WTC11 (cell line): Measurements from ENCODE around the gene ABHD18. TPM values are rescaled to one million over a fixed set of nuclear protein-coding genes. Genes with fewer than 3 reads are reported as not detected.
"Not testable (repeated sequence)": the region's sequence is repeated elsewhere in the genome, so short reads cannot be mapped to it uniquely, and the experiment has no call there.

ENCODE experiments used
- ATAC-seq: fragments of 200-7000 bp; cut with Tn5 transposase; 2 replicates; pipeline ENCODE4 v1.10.0; 2021; ENCODE audit warnings: mild to moderate bottlenecking, moderate library complexity
- CTCF ChIA-PET: fragments of 300-600 bp; sonication (Branson Sonifier 250); formaldehyde crosslinking; loops from one replicate; lab custom pipeline; 2021; ENCODE audit warnings: antibody characterized with exemption; lab: Charles Lee
- POLR2A ChIA-PET: fragments of 350-600 bp; sonication (Branson Sonifier 250); formaldehyde crosslinking; loops from one replicate; lab custom pipeline; 2021; ENCODE audit warnings: antibody characterized with exemption; lab: Charles Lee
- DNase-seq: peaks from one replicate; pipeline ENCODE4 v3.0.0; 2021; ENCODE audit warnings: low spot score
- H3K27ac Mint-ChIP-seq: 2 replicates; pipeline ENCODE4 v1.8.0; 2021; ENCODE audit warnings: mixed read lengths
- H3K27me3 Mint-ChIP-seq: 2 replicates; pipeline ENCODE4 v1.8.0; 2021; ENCODE audit warnings: low read depth, mild to moderate bottlenecking, moderate library complexity, mixed read lengths
- H3K36me3 Mint-ChIP-seq: 2 replicates; pipeline ENCODE4 v1.8.0; 2021; ENCODE audit warnings: mixed read lengths
- H3K4me1 Mint-ChIP-seq: 2 replicates; pipeline ENCODE4 v1.8.0; 2022; ENCODE audit warnings: mixed read lengths
- H3K4me3 Mint-ChIP-seq: 2 replicates; pipeline ENCODE4 v1.8.0; 2021; ENCODE audit warnings: mild to moderate bottlenecking, moderate library complexity, mixed read lengths
- H3K9me3 Mint-ChIP-seq: 2 replicates; pipeline ENCODE4 v1.8.0; 2021; ENCODE audit warnings: mixed read lengths
- FOXP1 ChIP-seq: sonication (generic); formaldehyde crosslinking; IDR thresholded peaks from 2 replicates; pipeline ENCODE4 v1.8.0; 2022; ENCODE audit warnings: missing genetic modification reagents, mild to moderate bottlenecking, moderate library complexity, borderline replicate concordance
- NR3C1 ChIP-seq: sonication (generic); formaldehyde crosslinking; conservative IDR thresholded peaks from 2 replicates; pipeline ENCODE4 v1.8.1; 2023; ENCODE audit warnings: low read depth, mild to moderate bottlenecking, missing genetic modification reagents
- SMAD3 ChIP-seq: sonication (generic); formaldehyde crosslinking; IDR thresholded peaks from 2 replicates; pipeline ENCODE4 v1.8.0; 2022; ENCODE audit warnings: missing genetic modification reagents, mild to moderate bottlenecking, borderline replicate concordance
- ZNF317 ChIP-seq: sonication (generic); formaldehyde crosslinking; IDR thresholded peaks from 2 replicates; pipeline ENCODE4 v1.8.1; 2023; ENCODE audit warnings: low read depth, mild to moderate bottlenecking, moderate library complexity, missing genetic modification reagents, borderline replicate concordance
- total RNA-seq: library from RNA; stranded (reverse); gene quantifications from 3 replicates; pipeline ENCODE4 v1.2.3, GENCODE V29; 2021
- TF ChIP-seq, protein P1 (sequence below): sonication (generic); formaldehyde crosslinking; IDR thresholded peaks from 2 replicates; pipeline ENCODE4 v1.8.0; 2022; ENCODE audit warnings: mild to moderate bottlenecking, missing genetic modification reagents
- TF ChIP-seq, protein P2 (sequence below): sonication (generic); formaldehyde crosslinking; IDR thresholded peaks from 2 replicates; pipeline ENCODE4 v1.8.0; 2022; ENCODE audit warnings: missing genetic modification reagents
- TF ChIP-seq, protein P3 (sequence below): sonication (generic); formaldehyde crosslinking; IDR thresholded peaks from 2 replicates; pipeline ENCODE4 v1.8.1; 2022; ENCODE audit warnings: low read depth, mild to moderate bottlenecking, moderate library complexity, missing genetic modification reagents, borderline replicate concordance
- TF ChIP-seq, protein P4 (sequence below): fragments of 250-450 bp; sonication (Bioruptor Pico); IDR thresholded peaks from 2 replicates; pipeline ENCODE4 v2.1.2; 2022; ENCODE audit warnings: mild to moderate bottlenecking, moderate library complexity

The ABHD18 gene
- total RNA-seq, 1 experiment from 2014 or later = 15.9 TPM

DNA sequence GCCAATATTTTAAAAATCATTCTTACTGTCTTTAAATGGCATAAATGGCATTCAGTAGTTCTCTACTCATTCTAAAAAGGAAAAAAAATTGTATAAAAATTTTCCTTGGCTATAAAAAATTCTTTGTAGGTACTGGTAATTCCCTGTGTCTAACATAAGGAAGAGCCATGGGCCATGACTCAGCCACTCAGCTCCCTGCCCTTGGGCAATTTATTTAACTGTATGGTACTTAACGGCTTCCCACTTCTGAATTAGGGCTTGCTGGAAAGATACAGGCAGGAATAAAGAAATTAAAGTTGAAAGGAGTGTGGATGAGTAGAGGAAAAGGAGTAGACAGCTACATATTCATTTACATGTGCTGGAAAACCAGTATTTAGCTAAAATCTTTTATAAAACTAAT is 30.6 kb downstream of the ABHD18 start (continued):
- TF ChIP-seq, protein P1, sequence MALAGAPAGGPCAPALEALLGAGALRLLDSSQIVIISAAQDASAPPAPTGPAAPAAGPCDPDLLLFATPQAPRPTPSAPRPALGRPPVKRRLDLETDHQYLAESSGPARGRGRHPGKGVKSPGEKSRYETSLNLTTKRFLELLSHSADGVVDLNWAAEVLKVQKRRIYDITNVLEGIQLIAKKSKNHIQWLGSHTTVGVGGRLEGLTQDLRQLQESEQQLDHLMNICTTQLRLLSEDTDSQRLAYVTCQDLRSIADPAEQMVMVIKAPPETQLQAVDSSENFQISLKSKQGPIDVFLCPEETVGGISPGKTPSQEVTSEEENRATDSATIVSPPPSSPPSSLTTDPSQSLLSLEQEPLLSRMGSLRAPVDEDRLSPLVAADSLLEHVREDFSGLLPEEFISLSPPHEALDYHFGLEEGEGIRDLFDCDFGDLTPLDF = no peak
- TF ChIP-seq, protein P2, sequence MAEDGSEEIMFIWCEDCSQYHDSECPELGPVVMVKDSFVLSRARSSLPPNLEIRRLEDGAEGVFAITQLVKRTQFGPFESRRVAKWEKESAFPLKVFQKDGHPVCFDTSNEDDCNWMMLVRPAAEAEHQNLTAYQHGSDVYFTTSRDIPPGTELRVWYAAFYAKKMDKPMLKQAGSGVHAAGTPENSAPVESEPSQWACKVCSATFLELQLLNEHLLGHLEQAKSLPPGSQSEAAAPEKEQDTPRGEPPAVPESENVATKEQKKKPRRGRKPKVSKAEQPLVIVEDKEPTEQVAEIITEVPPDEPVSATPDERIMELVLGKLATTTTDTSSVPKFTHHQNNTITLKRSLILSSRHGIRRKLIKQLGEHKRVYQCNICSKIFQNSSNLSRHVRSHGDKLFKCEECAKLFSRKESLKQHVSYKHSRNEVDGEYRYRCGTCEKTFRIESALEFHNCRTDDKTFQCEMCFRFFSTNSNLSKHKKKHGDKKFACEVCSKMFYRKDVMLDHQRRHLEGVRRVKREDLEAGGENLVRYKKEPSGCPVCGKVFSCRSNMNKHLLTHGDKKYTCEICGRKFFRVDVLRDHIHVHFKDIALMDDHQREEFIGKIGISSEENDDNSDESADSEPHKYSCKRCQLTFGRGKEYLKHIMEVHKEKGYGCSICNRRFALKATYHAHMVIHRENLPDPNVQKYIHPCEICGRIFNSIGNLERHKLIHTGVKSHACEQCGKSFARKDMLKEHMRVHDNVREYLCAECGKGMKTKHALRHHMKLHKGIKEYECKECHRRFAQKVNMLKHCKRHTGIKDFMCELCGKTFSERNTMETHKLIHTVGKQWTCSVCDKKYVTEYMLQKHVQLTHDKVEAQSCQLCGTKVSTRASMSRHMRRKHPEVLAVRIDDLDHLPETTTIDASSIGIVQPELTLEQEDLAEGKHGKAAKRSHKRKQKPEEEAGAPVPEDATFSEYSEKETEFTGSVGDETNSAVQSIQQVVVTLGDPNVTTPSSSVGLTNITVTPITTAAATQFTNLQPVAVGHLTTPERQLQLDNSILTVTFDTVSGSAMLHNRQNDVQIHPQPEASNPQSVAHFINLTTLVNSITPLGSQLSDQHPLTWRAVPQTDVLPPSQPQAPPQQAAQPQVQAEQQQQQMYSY (CRISPR knock-in tag) = no peak
- TF ChIP-seq, protein P3, sequence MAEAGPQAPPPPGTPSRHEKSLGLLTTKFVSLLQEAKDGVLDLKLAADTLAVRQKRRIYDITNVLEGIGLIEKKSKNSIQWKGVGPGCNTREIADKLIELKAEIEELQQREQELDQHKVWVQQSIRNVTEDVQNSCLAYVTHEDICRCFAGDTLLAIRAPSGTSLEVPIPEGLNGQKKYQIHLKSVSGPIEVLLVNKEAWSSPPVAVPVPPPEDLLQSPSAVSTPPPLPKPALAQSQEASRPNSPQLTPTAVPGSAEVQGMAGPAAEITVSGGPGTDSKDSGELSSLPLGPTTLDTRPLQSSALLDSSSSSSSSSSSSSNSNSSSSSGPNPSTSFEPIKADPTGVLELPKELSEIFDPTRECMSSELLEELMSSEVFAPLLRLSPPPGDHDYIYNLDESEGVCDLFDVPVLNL = no peak
- TF ChIP-seq NR3C1 (CRISPR knock-in tag) = no peak
- TF ChIP-seq ZNF317 = no peak

DNA sequence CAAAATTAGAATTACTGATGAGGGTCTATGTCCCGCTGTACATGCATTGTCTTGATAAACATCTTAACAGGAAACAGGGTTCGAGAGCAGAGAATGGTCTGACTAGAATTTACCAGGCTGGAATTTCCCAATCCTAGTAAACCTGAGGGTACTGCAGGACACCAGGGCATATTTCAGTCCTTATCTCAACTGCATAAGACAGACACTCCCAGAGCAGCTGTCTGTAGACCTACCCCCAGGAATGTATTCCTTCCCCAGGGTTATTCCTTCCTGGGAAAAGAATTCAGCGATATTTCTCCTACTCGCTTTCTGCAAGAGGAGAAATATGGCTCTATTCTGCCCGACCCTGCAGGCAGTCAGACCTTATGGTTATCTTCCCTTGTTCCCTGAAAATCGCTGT is 31.3 kb downstream of the ABHD18 start:
- H3K27me3 Mint-ChIP-seq, ATAC-seq, H3K4me1 Mint-ChIP-seq, H3K27ac Mint-ChIP-seq, CTCF ChIA-PET, POLR2A ChIA-PET, H3K4me3 Mint-ChIP-seq: not testable (repeated sequence)
- DNase-seq = peak; percentile 26
- peaks cover 19% of the 10 kb centered on the region for H3K9me3 Mint-ChIP-seq
- peaks cover 28% of the 10 kb centered on the region for H3K36me3 Mint-ChIP-seq

DNA sequence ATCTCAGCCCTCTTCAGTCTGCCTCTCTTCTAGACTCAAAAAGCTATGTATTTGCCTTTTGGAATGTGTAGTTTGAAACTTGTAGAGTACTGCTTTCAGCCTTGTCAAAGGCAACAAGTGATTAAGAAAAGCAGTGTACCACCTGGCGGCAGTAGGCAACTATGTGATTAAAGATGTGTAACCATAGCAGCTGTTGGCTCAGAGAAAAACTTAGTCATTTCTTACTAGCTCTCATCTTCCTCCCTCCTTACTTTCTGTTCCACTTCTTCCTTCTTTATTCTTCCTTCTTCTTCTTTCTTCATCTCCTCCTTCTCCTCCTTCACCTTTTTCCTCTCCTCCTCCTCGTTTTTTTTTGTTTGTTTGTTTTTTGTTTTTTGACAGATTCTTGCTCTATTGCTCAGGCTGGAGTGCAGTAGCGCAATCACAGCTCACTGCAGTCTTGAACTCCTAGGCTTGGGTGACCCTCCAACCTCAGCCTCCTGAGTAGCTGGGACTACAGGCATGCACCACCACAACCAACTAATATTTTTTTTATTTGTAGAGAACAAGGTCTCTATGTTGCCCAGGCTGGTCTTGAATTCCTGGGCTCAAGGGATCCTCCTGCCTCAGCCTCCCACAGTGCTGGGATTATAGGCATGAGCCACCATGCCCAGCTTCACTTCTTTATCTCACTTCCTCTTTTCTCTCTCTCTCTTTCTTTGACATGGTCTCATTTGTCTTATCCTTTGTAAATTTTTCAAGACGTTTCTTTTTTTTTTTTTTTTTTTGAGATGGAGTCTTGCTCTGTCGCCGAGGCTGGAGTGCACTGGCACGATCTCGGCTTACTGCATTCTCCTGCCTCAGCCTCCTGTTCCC is 32.6 kb downstream of the ABHD18 start:
- H3K9me3 Mint-ChIP-seq = peaks cover 19% of the 10 kb centered on the region

DNA sequence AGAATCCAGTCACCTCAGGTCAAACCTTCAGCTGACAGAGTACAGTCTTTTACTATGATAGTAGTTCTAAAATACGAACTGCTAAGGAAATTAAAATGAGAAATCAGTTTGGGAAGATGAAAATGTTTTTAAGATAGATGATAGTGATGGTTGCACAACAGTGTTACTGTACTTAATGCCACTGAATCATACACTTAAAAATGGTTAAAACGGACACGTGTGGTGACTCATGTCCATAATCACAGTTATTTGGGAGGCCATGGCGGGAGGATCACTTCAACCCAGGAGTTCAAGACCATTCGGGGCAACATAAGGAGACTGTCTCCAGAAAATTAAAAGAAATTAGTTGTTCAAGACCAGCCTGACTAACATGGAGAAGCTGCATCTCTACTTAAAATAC is 41.4 kb downstream of the ABHD18 start:
- H3K9me3 Mint-ChIP-seq = no peaks in the 10 kb centered on the region

More for the DNA sequence above, 32.6 kb downstream of the ABHD18 start:
- H3K4me1 Mint-ChIP-seq = no peaks in the 10 kb centered on the region
- peaks cover 30% of the 10 kb centered on the region for H3K36me3 Mint-ChIP-seq
- H3K27ac Mint-ChIP-seq = no peak overlapping the region; the same call in 1 of the 2 replicates
- TF ChIP-seq, protein P4, sequence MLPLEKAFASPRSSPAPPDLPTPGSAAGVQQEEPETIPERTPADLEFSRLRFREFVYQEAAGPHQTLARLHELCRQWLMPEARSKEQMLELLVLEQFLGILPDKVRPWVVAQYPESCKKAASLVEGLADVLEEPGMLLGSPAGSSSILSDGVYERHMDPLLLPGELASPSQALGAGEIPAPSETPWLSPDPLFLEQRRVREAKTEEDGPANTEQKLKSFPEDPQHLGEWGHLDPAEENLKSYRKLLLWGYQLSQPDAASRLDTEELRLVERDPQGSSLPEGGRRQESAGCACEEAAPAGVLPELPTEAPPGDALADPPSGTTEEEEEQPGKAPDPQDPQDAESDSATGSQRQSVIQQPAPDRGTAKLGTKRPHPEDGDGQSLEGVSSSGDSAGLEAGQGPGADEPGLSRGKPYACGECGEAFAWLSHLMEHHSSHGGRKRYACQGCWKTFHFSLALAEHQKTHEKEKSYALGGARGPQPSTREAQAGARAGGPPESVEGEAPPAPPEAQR (CRISPR knock-in tag) = no peak
- TF ChIP-seq SMAD3 (CRISPR knock-in tag) = no peak
- CTCF ChIA-PET = interaction anchor here (1.0 to 1.4 kb wide), 2 partner anchors 53 to 71 kb away, joined by 3 to 7 read pairs; no protein-coding TSS in a partner anchor
- ATAC-seq (peak; percentile 60; the same call in 1 of the 2 replicates), DNase-seq (no peak)
- POLR2A ChIA-PET = interaction anchor here (0.8 kb wide), 1 partner anchor 63 kb away, joined by 3 read pairs; the partner anchor contains the start of gene LARP1B
- H3K27me3 Mint-ChIP-seq = no peaks in the 10 kb centered on the region
- H3K4me3 Mint-ChIP-seq = no peak overlapping the region

More for the DNA sequence above, 41.4 kb downstream of the ABHD18 start:
- ATAC-seq = no peak
- Mint-ChIP-seq H3K27me3 (no peaks in the 10 kb centered on the region), H3K36me3 (peaks cover 7% of the 10 kb centered on the region), H3K27ac (peak overlapping the region; percentile 85; the same call in 1 of the 2 replicates), H3K4me3 (no peak overlapping the region), H3K4me1 (no peaks in the 10 kb centered on the region)
- ChIA-PET POLR2A (no interaction called here), CTCF (no interaction called here)
- no peak for TF ChIP-seq FOXP1 (CRISPR knock-in tag)
- DNase-seq = no peak
